ENCODE measurements around the gene ISCA2.

The ISCA2 gene

GRCh38 chr14:74486164-74486563 lies 7.4 kb upstream of the ISCA2 start:
- DNase-seq: no peak

- no peak for DNase-seq
Measured at GRCh38 chr14:74488786-74489397, 4.7 kb upstream of the ISCA2 start.

GRCh38 chr14:74490486-74490885 lies 3.1 kb upstream of the ISCA2 start:
- no peak for DNase-seq

DNA sequence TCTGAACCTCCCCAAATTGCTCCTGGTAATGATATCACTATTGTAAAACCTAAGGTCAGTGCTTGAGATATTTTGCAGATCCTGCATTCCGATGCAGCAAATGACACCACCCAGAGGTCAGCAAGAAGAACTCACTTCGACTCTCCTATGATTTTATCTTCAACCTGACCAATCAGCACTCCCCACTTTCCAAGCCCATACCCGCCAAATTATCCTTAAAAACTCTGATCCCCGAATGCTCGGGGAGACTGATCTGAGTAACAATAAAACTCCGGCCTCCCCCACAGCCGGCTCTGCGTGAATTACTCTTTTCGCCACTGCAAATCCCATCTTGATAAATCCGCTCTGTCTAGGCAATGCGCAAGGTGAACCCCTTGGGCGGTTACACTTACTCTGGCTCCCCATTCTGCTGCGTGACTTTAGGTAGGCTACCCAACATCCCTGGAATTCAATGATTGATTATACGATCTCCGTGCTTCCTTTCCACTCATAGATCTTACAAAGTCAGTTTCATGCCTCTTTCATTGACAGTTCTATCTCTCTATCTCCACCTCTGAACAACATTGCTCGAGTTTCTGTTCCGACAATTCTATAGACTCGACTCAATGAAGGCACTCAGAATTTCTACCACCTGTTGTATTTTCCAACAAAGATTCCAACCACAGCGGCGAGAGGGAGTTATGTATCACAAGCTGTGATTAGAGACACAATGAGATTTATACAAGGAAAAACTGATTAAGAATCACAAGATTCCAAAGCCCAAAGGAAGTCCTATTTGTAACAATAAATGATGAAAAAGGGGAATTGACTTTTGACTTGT lies 1.4 kb upstream of the ISCA2 start:
- DNase-seq: peak; percentile 73

GRCh38 chr14:74492776-74493342 lies 706 bp upstream of the ISCA2 start, which contains the start of gene NPC2:
NPC2 (minus strand) TSS chr14:74493305; CDS start chr14:74493274, 31 bp downstream.
- no peak for DNase-seq

- no peak for DNase-seq
Measured at GRCh38 chr14:74495356-74495755, 1.8 kb downstream of the ISCA2 start.

- peak; percentile 56 for DNase-seq
Measured at GRCh38 chr14:74500417-74501134, 7.0 kb downstream of the ISCA2 start.

DNA sequence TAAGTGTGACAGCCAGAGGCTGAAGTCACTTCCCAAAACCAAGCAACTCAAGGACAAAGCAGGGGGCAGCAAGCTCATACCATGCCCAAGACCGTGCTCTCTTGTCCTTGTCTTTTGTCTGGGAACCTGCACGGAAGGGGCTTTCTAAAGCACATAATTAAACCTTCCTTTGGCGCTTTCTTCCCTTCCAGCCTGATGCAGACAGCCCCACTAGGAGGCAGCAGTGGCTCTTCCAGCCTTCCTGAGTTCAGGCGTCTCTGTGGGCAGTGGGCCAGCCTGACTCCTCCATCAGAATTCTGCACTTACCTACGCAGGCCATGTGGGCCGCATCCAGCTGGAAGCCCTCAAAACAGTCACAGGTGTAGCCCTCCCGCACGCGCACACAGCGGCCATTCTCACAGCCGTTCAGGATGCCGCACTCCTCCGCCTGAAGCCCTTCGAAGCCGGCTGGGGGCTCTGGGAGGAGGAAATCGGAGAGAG lies 7.6 kb downstream of the ISCA2 start:
- DNase-seq: peak; percentile 88

- peak; percentile 34 for DNase-seq
Measured at GRCh38 chr14:74501691-74502090, 8.1 kb downstream of the ISCA2 start.

DNA sequence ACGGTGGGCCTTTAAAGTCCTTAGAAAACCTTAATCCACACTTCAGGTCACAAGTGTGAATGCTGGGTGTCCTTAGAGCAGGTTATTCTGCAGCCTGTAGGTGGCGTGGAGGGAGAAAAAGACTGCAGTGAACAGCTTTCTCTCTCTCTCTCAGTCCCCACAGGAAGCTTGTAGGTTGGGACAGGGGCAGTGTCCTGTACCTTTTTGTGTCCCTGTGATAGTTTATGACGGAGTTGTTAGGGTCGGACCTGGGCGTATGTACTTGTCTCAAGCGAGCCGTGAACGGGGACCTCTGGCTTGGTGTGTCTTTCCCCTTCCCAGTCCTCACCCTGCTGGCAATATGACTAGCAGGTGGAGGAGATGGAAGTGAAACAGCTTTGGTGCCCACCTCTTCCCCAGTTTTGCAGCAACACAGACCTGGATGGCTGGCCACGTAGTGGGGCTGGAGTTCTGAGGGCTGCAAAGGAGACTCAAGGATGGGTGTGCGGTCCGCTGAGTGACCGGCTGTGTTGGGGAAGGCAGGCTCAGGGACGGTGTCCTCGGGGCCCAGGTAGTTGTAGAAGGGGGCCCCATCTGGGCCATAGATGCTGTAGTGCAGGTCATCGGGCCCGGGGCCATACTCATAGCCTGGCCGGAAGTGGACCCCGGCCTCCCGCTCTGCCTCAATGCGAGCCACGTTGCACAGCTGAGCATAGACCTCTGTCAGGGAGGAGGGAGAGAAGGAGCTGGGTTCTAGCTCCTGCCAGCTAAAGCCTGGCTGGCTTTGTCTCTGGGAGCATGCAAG lies 8.9 kb downstream of the ISCA2 start:
- DNase-seq: peak; percentile 75

DNA sequence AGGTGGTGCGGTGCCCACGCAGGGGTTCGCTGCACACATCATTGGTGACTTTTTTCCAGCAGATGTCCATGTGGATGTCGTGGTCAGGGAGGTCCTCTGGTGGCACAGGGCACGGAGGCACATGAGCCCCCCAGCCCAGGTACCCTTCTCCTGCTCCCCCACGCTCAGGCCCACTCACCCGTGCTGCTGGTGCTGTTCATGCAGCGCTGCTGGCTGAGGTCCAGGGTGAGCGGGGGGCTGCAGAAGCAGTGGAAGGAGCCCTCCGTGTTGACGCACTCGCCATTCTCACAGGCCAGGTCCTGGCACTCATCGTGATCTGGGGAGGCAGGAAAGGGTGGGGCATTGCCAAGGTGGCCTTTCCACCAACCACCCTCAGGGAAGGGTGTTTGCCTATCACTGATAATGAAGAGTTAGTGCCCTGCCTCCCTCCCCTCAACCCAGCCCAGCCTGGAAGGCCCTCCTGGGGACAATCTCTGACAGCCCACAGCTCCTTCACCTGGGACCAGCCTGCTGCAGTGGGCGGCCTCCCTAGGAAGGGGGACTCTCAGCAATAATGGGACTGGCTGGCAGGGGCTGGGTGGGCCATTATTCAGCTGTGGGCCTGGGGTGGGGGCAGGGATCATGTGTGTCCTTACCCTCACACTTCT lies 9.8 kb downstream of the ISCA2 start:
- DNase-seq: peak; percentile 40

DNA sequence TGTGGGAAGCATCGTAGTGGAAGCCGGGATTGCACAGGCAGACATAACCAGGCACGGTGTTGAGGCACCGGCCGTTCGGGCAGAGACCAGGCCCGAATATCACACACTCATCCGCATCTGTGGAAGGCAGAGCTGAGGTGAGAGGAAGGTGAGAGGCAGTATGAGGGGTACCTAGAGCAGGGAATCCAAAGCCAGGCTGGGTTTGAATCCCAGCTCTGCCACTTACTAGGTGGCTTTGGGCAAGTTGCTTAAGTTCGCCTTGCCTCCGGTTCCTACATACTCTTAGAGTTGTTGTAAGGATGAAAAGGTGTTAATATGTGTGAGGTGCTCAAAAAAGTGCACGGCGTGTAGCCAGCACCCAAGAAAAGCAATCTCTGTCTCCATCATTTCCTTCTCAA lies 10.4 kb downstream of the ISCA2 start:
- no peak for DNase-seq

- DNase-seq: peak; percentile 32
Measured at GRCh38 chr14:74504412-74504811, 10.8 kb downstream of the ISCA2 start.

DNA sequence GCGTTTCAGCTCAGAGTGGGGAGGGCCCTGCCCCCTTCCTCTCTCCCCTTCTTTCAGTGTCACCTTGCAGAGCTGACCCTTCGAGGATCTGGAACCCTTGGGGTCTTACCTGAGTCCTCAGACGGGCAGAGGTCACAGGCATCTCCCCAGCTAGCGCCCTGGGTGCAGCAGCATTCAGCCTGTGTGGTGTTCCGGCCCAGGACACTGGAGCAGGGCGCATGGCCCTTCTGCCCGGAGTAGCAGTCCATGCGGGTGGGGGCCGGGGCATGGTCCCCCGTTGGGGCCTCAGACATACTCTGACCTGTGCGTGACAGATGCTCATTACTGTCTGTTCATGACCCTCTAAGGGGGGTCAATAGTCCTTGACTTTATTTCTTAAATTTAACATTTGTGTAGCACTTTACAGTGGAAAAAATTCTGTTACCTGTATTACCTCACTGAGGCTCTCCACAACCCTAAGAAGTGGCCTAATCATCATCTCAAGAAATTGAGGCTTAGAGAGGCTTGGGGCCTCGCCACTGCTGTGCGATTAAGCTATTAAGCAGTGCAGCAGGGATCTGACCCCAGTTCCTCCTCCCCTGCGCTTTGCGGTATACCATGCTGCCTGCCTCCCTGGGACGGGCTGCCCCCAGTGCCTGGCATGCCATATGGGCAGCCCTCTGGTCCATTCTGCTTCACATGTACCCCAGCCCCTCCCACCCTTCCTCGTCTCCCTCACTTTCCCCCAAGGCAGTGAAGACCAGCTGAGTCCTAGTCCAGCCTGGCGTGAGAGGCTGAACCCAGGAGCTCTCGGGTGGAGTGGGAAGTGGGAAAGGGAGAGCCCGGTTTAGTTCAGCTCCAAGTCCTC lies 11.5 kb downstream of the ISCA2 start:
- DNase-seq: peak; percentile 37

GRCh38 chr14:74505831-74506230 lies 12.3 kb downstream of the ISCA2 start:
- DNase-seq: peak; percentile 47

DNA sequence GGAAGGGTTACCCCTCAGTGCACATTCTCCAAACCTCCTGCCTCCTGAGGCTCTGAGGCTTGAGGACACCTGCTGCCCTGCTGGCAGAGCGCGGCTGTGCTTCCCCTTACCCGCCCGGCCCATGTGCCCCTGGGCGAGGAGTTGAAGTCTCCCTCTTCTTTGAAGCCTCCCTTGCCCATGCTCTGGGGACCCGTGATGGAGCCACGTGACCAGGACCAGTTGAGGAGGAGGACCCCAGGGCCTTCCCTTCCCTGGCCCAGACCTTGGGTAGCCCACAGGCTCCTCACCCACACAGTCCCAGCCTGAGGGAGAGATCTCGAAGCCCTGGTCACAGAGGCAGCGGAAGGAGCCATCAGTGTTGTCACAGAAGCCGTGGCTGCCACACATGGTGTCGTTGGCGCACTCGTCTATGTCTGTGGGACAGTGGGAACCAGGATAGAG lies 12.9 kb downstream of the ISCA2 start:
- peak; percentile 42 for DNase-seq

- DNase-seq: peak; percentile 36
Measured at GRCh38 chr14:74507085-74507484, 13.5 kb downstream of the ISCA2 start.

- DNase-seq: no peak
Measured at GRCh38 chr14:74507840-74508239, 14.3 kb downstream of the ISCA2 start.

GRCh38 chr14:74508292-74508731 lies 14.7 kb downstream of the ISCA2 start:
- DNase-seq: peak; percentile 81

DNA sequence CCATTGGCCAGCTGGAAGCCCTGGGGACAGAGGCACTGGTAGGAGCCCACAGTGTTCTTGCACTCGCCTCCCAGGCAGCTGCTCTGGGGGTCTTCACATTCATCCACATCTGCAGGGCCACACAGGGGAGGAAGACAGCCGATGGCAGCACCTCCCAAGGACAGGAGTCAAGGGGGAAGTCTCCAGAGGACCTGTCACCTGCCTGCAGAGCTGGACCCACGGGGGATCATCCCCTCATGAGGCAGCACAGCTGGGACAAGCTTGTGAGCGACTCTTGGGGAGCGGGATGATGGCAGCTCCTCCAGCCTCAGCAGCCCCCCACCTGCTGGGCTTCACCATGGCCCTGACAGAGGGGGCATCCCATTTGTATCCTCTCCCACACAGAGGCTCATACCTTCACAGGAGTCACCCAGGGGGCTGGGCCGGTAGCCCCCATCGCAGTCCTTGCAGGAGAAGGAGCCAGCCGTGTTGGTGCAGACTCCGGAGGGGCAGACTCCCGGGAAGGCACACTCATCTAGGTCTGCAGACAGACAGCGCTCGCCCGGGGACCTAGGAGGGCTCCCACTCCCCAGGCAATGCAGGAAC lies 15.4 kb downstream of the ISCA2 start:
- no peak for DNase-seq
